Uterus (tissue), 4 donors: ENCODE data around the gene SBF2. TPM values are rescaled to one million over a fixed set of nuclear protein-coding genes. Genes with fewer than 3 reads are reported as not detected.

Experiments used
- DNase-seq, 2 donors: peaks; one replicate each; pipeline ENCODE4 v3.0.0-alpha.2; 2019 to 2020
- H3K27ac ChIP-seq, 2 donors: fragments of 200-600 bp; sonication (generic); 1 replicate in 1 of 2; 2 replicates in 1 of 2; pipeline ENCODE4 v1.5.1; 2016 to 2018
- H3K27me3 ChIP-seq, 2 donors: fragments of 200-600 bp; sonication (generic); one replicate each; pipeline ENCODE4 v1.5.1; 2018 to 2019; ENCODE audit warnings: control low read depth in 1 of 2
- H3K36me3 ChIP-seq, 2 donors: fragments of 200-600 bp; sonication (generic); one replicate each; pipeline ENCODE4 v1.5.1; 2019; ENCODE audit warnings: control low read depth in 1 of 2
- H3K4me1 ChIP-seq, 2 donors: fragments of 200-600 bp; sonication (generic); one replicate each; pipeline ENCODE4 v1.5.1; 2018 to 2019; ENCODE audit warnings: control low read depth in 1 of 2
- H3K4me3 ChIP-seq, 2 donors: fragments of 200-600 bp; sonication (generic); 1 replicate in 1 of 2; 2 replicates in 1 of 2; pipeline ENCODE4 v1.5.1; 2018 to 2019; ENCODE audit warnings: mild to moderate bottlenecking in 1 of 2
- H3K9me3 ChIP-seq, 2 donors: fragments of 200-600 bp; sonication (generic); one replicate each; pipeline ENCODE4 v1.5.1; 2019; ENCODE audit warnings: control low read depth in 1 of 2
- CTCF ChIP-seq, 4 experiments: fragments of 200-600 bp in 2 of 4; fragments of 450-650 bp in 2 of 4; sonication (generic) in 2 of 4; IDR thresholded peaks; one replicate each; pipeline ENCODE4 v1.5.1; 2016 to 2019; ENCODE audit warnings: antibody characterized with exemption in 4 of 4, mild to moderate bottlenecking in 2 of 4, moderate library complexity in 1 of 4
- POLR2A ChIP-seq, 2 donors: fragments of 450-650 bp; IDR thresholded peaks; one replicate each; pipeline ENCODE4 v1.6.1; 2016; ENCODE audit warnings: antibody characterized with exemption in 2 of 2, mild to moderate bottlenecking in 1 of 2, moderate library complexity in 1 of 2
- intact Hi-C: fragments of 100-400 bp; cut with DNase I; formaldehyde crosslinking; loops from one replicate; pipeline ENCODE4 v1.15.1; 2023; ENCODE audit warnings: low total_unique reads
- total RNA-seq, 4 donors: library from RNA; depleted of rRNA in 3 of 4; stranded (reverse); fragments of >200 nt in 3 of 4; gene quantifications; one replicate each; pipeline versions ENCODE4 v1.1.0 to v1.2.4, GENCODE V29; 2014 to 2023
- donor health status: DM: yes; HTN: yes; CAD: no.

The SBF2 gene
- total RNA-seq, 4 donors from 2014 or later: 45.0 to 202 (median 98.0) TPM

DNA sequence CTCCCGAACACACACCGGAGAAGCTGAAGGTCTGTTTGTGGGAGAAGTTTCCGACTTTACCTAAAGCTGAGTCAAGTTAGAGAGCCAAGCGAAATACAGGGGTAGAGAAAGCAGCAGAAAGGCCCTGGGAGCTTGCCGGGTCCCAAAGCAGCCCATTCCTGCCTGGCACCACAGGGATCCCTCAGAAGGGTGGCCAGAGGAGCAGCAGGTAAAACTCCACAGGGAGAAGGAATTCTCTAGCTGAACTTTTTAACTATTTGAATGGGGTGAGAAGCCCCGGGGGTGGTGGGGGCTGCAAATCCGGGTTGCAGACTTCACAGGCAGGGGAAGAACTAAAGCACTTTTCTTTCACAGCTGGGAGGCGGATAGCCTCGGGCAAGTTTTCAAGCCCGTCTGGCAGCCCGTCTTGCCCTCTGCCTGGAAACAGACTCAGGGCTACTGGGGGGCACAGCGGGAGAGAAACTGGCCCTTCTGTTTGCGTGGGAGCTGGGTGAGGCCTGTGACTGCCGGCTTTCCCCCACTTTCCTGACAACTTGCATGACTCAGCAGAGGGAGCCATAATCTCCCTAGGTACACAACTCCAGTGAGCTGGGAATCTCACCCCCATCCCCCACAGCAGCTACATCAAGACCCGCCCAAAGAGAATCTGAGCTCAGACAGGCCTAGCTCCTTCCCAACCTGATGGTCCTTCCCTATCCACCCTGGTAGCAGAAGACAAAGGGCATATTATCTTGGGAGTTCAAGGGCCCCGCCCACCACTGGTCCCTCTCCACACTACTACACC lies 311.0 kb downstream of the SBF2 start:
- no peak overlapping the region for H3K27ac ChIP-seq
- no peaks in the 10 kb centered on the region for H3K4me1 ChIP-seq
- no peaks in the 10 kb centered on the region for H3K36me3 ChIP-seq
- no peaks in the 10 kb centered on the region for H3K9me3 ChIP-seq
- DNase-seq: no peak
- H3K4me3 ChIP-seq: no peak overlapping the region
- TF ChIP-seq CTCF (IDR thresholded peaks at IDR 0.05) (no peak), POLR2A (IDR thresholded peaks at IDR 0.05) (no peak)
- intact Hi-C loops: no loop called here
- H3K27me3 ChIP-seq: no peaks in the 10 kb centered on the region

- no peak for TF ChIP-seq CTCF (IDR thresholded peaks at IDR 0.05)
- no peak for TF ChIP-seq POLR2A (IDR thresholded peaks at IDR 0.05)
Observed at GRCh38 chr11:9982127-9982795, 311.8 kb downstream of the SBF2 start.

DNA sequence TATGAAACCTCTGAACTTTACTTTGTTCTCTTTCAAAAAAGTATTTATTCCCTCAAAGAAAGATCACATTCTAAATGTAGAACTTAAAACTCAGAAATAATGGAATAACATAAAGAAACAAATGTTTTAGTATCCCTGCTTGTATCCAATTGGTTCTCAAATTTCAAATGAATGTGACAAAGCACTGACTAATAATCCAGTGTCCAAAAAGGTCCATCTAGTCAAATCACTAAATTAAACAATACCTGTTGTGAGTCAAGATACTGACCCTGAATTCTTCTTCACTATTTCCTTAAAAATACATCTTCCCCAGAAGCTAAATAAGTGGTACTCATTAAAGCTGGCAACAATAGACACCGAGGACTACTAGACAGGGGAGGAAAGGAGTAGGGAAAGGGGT lies 313.1 kb downstream of the SBF2 start:
- DNase-seq: no peak
- Histone ChIP-seq H3K36me3 (no peaks in the 10 kb centered on the region), H3K9me3 (no peaks in the 10 kb centered on the region), H3K27me3 (no peaks in the 10 kb centered on the region), H3K4me3 (no peak overlapping the region), H3K4me1 (no peaks in the 10 kb centered on the region), H3K27ac (no peak overlapping the region)
- intact Hi-C loops: no loop called here
- TF ChIP-seq POLR2A (IDR thresholded peaks at IDR 0.05): no peak

More at GRCh38 chr11:9982127-9982795, 311.8 kb downstream of the SBF2 start:
- Histone ChIP-seq H3K4me3 (no peak overlapping the region), H3K4me1 (no peaks in the 10 kb centered on the region), H3K36me3 (no peaks in the 10 kb centered on the region), H3K27ac (no peak overlapping the region), H3K27me3 (no peaks in the 10 kb centered on the region), H3K9me3 (no peaks in the 10 kb centered on the region)
- intact Hi-C loops: no loop called here
- DNase-seq: no peak

DNA sequence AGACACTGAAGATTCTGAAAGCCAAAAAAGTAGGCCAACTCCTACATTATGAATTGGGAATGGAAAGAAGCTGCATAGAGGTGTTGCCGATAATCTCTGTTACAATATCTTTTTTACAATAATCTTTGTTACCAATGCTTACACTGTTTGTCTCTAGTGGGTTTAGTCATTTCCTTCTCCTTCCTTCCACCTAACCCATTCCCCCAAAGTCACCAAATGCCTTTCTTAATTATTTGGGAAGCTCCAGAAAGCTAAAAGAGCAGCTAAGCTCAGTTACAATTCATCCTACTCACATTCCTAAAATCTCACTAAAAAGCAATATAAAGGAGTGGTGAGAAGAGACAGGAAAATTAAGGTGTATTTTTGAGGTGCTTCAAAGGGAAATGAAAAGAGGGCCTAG lies 316.5 kb downstream of the SBF2 start:
- no peak for TF ChIP-seq CTCF (IDR thresholded peaks at IDR 0.05)
- DNase-seq: no peak
- Histone ChIP-seq H3K27me3 (no peaks in the 10 kb centered on the region), H3K4me1 (no peaks in the 10 kb centered on the region), H3K27ac (no peak overlapping the region), H3K4me3 (no peak overlapping the region), H3K9me3 (no peaks in the 10 kb centered on the region), H3K36me3 (no peaks in the 10 kb centered on the region)
- intact Hi-C loops: loop anchor here (10.0 kb wide), 1 partner anchor 223 kb away; no protein-coding TSS in a partner anchor

DNA sequence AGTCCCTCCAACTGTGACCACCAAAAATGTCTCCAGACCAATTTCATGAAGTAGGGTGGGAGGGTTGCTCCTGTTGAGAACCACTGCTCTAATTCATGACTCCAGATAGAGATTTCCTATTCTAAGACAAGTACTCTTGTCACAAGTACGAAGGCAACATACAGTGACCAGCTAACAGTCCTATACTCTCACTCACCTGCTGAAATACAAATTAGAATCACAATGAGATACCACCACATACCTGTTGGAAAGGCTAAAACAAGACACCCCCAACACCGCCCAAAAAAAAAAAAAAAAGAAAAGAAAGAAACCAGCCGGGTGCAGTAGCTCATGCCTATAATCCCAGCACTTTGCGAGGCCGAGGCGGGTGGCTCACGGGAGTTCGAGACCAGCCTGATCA lies 319.6 kb downstream of the SBF2 start:
- Histone ChIP-seq H3K36me3 (no peaks in the 10 kb centered on the region), H3K9me3 (no peaks in the 10 kb centered on the region), H3K27ac (no peak overlapping the region), H3K27me3 (no peaks in the 10 kb centered on the region), H3K4me1 (no peaks in the 10 kb centered on the region), H3K4me3 (no peak overlapping the region)
- no peak for TF ChIP-seq CTCF (IDR thresholded peaks at IDR 0.05)
- TF ChIP-seq POLR2A (IDR thresholded peaks at IDR 0.05): no peak
- DNase-seq: no peak
- intact Hi-C loops: loop anchor here (10.0 kb wide), 1 partner anchor 220 kb away; no protein-coding TSS in a partner anchor
